A673 (cell line): Measurements from ENCODE around the gene ADCY6. TPM values are rescaled to one million over a fixed set of nuclear protein-coding genes. Genes with fewer than 3 reads are reported as not detected.

Experiments
- BruUV-seq: library from RNA; stranded (reverse); fragments of 400-500 nt; replicated peaks from 2 replicates; lab custom pipeline; 2021; lab: Mats Ljungman, UMichigan
- CTCF ChIA-PET: fragments of 300-600 bp; sonication (Branson Sonifier 250); formaldehyde crosslinking; loops from one replicate; lab custom pipeline; 2022; ENCODE audit warnings: antibody characterized with exemption; lab: Charles Lee
- POLR2A ChIA-PET: fragments of 300-600 bp; sonication (Branson Sonifier 250); formaldehyde crosslinking; loops from one replicate; lab custom pipeline; 2022; ENCODE audit warnings: antibody characterized with exemption; ENCODE audit not compliant: low non-redundant PET; lab: Charles Lee
- DNase-seq: peaks from one replicate; pipeline ENCODE4 v3.0.0-alpha.2; 2015; ENCODE audit warnings: low spot score
- H3K27ac ChIP-seq: fragments of 200-600 bp; sonication (generic); 2 replicates; pipeline ENCODE4 v1.5.1; 2016; ENCODE audit warnings: mixed run types, low read depth, mild to moderate bottlenecking, mixed read lengths, antibody characterized with exemption, low read length; ENCODE audit not compliant: poor library complexity, severe bottlenecking
- H3K27me3 ChIP-seq: fragments of 200-600 bp; sonication (generic); replicated peaks from 2 replicates; pipeline ENCODE4 v1.6.1; 2017; ENCODE audit warnings: mixed run types, low read depth, mild to moderate bottlenecking, mixed read lengths, antibody characterized with exemption, low read length; ENCODE audit not compliant: insufficient read depth, poor library complexity
- H3K36me3 ChIP-seq: fragments of 200-600 bp; sonication (generic); 2 replicates; pipeline ENCODE4 v1.6.1; 2016; ENCODE audit warnings: mixed run types, mild to moderate bottlenecking, mixed read lengths, antibody characterized with exemption, low read length; ENCODE audit not compliant: insufficient read depth, poor library complexity, severe bottlenecking
- H3K4me1 ChIP-seq: fragments of 200-600 bp; sonication (generic); 2 replicates; pipeline ENCODE4 v1.6.1; 2017; ENCODE audit warnings: mixed run types, mild to moderate bottlenecking, mixed read lengths, antibody characterized with exemption, low read length; ENCODE audit not compliant: insufficient read depth, poor library complexity, severe bottlenecking
- H3K4me3 ChIP-seq: fragments of 200-600 bp; sonication (generic); 2 replicates; pipeline ENCODE4 v1.5.1; 2016; ENCODE audit warnings: low read depth, mixed run types, mild to moderate bottlenecking, mixed read lengths, low read length; ENCODE audit not compliant: poor library complexity, severe bottlenecking
- H3K9me3 ChIP-seq: fragments of 200-600 bp; sonication (generic); 2 replicates; pipeline ENCODE4 v1.6.1; 2016; ENCODE audit warnings: mixed run types, low read depth, mild to moderate bottlenecking, mixed read lengths, antibody characterized with exemption, low read length; ENCODE audit not compliant: poor library complexity, severe bottlenecking
- EZH2 ChIP-seq: fragments of 200-600 bp; sonication (generic); IDR thresholded peaks from 2 replicates; pipeline ENCODE4 v1.6.1; 2017; ENCODE audit warnings: borderline replicate concordance, low read depth, mild to moderate bottlenecking, mixed read lengths, antibody characterized with exemption, low read length; ENCODE audit not compliant: poor library complexity, severe bottlenecking
- intact Hi-C: fragments of 100-400 bp; cut with micrococcal nuclease; formaldehyde crosslinking; loops from one replicate; pipeline ENCODE4 v1.10.0; 2022; ENCODE audit not compliant: unreplicated experiment
- total RNA-seq: library from RNA; stranded (reverse); gene quantifications from 2 replicates; pipeline ENCODE4 v1.2.3, GENCODE V29; 2021
- TF ChIP-seq, protein P1 (sequence below): fragments of 300-800, 200-600 bp; sonication (generic); conservative IDR thresholded peaks from 2 replicates; pipeline ENCODE4 v1.5.1; 2017; ENCODE audit warnings: low read depth, mild to moderate bottlenecking, antibody characterized with exemption, low read length, moderate library complexity, mixed read lengths

Gene ADCY6
- total RNA-seq, 1 experiment from 2014 or later: 6.8 TPM

DNA sequence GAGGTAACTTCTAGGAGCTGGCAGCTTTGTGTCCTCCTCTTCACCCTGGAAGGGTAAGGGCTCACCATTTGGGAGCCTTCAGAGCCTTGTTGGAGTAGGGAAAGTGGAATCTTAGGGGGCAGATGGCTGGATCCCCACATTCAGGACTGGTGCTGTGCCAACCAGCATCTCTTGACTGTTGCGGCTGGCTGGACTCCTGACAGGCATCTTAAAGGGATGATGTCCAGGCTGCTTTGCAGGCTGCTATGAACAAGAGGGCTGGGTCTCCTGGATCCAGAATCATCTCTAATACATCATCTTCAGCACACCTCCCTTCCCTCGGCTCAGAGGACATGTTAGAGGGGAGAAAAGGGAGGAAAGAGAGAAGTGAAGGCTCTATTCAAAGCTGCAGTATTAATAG is 33.8 kb upstream of the ADCY6 start:
- Histone ChIP-seq H3K27ac (no peak overlapping the region), H3K27me3 (no peaks in the 10 kb centered on the region), H3K4me1 (peaks cover 10% of the 10 kb centered on the region), H3K9me3 (no peaks in the 10 kb centered on the region), H3K4me3 (no peak overlapping the region), H3K36me3 (peaks cover 15% of the 10 kb centered on the region)
- no peak for DNase-seq
- ChIA-PET CTCF (no interaction called here), POLR2A (no interaction called here)
- TF ChIP-seq, protein P1, sequence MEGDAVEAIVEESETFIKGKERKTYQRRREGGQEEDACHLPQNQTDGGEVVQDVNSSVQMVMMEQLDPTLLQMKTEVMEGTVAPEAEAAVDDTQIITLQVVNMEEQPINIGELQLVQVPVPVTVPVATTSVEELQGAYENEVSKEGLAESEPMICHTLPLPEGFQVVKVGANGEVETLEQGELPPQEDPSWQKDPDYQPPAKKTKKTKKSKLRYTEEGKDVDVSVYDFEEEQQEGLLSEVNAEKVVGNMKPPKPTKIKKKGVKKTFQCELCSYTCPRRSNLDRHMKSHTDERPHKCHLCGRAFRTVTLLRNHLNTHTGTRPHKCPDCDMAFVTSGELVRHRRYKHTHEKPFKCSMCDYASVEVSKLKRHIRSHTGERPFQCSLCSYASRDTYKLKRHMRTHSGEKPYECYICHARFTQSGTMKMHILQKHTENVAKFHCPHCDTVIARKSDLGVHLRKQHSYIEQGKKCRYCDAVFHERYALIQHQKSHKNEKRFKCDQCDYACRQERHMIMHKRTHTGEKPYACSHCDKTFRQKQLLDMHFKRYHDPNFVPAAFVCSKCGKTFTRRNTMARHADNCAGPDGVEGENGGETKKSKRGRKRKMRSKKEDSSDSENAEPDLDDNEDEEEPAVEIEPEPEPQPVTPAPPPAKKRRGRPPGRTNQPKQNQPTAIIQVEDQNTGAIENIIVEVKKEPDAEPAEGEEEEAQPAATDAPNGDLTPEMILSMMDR: no peak
- no peak for TF ChIP-seq EZH2
- BruUV-seq: no TSS peak
- intact Hi-C loops: no loop called here

DNA sequence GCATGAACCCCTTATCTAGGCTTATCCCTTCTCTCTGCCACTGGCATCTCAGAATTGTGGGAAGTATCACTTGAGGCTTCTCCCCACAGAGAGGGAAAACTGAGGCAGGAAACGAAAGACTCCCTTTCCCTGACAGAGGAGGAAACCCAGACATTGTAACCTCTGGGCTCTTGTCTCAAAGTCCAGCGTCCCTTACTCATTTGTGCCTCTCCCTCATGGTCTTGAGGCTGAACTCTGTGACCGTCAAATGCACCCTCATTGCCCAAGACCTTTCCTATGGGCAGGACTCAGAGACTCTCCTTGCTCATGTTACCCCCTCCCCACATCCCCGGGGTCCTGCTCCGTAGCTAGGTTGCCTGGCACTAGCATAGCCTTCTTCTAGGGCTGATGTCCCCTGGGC is 33.2 kb upstream of the ADCY6 start:
- ChIA-PET CTCF (no interaction called here), POLR2A (no interaction called here)
- Histone ChIP-seq H3K36me3 (peaks cover 9% of the 10 kb centered on the region), H3K27ac (no peak overlapping the region), H3K4me1 (peaks cover 10% of the 10 kb centered on the region), H3K4me3 (no peak overlapping the region), H3K27me3 (no peaks in the 10 kb centered on the region), H3K9me3 (no peaks in the 10 kb centered on the region)
- BruUV-seq: no TSS peak
- TF ChIP-seq, protein P1: no peak
- no peak for TF ChIP-seq EZH2
- intact Hi-C loops: no loop called here
- no peak for DNase-seq

DNA sequence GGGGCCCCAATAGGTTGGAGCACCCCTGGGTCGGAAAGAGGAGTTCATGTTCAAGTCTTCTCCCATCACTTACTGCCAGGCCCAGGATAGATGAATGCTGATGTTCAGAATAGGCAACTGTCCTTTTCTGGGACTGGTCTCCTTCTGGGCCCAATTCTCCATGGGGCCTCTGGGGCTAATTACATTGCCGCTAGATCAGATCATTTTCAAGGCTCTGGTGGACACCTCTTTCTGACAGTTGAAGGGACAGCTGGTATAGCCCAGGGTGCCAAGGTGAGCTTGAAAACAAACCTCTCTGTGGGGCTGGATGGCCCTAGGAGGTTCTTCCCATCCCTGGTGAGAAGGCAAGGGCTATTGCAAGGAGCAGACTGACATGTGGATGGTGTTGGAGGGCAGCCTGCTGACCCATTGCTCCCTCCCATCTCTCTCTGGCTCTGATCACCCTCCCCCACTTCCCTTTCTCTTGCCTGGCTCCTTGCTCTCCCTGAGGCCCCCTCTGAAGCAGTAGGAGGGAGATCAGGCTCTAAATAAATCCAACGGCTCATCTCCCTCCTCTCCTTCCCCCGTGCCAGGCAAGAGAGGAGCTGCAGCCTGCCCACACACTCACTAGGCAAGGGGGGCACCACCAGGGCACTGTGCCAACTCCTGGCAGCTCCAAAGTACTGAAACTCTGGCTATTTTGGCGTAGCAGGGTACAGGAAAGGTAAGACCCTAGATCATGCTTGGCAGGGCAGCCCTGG is 31.3 kb upstream of the ADCY6 start:
- Histone ChIP-seq H3K27me3 (no peaks in the 10 kb centered on the region), H3K36me3 (peaks cover 3% of the 10 kb centered on the region), H3K4me1 (peaks cover 19% of the 10 kb centered on the region), H3K27ac (no peak overlapping the region), H3K9me3 (no peaks in the 10 kb centered on the region), H3K4me3 (no peak overlapping the region)
- intact Hi-C loops: no loop called here
- CTCF ChIA-PET: no interaction called here
- DNase-seq: no peak
- no TSS peak for BruUV-seq
- TF ChIP-seq, protein P1: no peak
- no peak for TF ChIP-seq EZH2
- POLR2A ChIA-PET: no interaction called here
